GM20431 (cell line): ENCODE results near the gene ATP6V0D1.

Source experiments
- in situ Hi-C: fragments of 300-500 bp; cut with MseI, MboI; formaldehyde crosslinking; loops from one replicate; pipeline ENCODE4 v1.15.0; 2020; ENCODE audit warnings: low sequenced_read_pairs; ENCODE audit not compliant: unreplicated experiment

ATP6V0D1 gene

GRCh38 chr16:67396159-67397035 is 84.6 kb downstream of the ATP6V0D1 start:
- in situ Hi-C loops, result no loop called here

GRCh38 chr16:67395458-67396158 is 85.3 kb downstream of the ATP6V0D1 start:
- in situ Hi-C loops, result no loop called here

GRCh38 chr16:67395105-67395457 is 85.9 kb downstream of the ATP6V0D1 start:
- in situ Hi-C loops, result no loop called here

GRCh38 chr16:67394155-67395104 is 86.5 kb downstream of the ATP6V0D1 start:
- in situ Hi-C loops, result no loop called here

GRCh38 chr16:67393788-67394154 is 87.2 kb downstream of the ATP6V0D1 start:
- in situ Hi-C loops, result no loop called here

- in situ Hi-C loops, result no loop called here
Observed at GRCh38 chr16:67393111-67393787, 87.7 kb downstream of the ATP6V0D1 start, which contains the start of gene TPPP3. Gene TPPP3, minus strand, starts transcription at chr16:67393498. Its CDS starts 2,387 bp downstream, at chr16:67391111.

- in situ Hi-C loops, result no loop called here
Observed at GRCh38 chr16:67392301-67393059, 88.5 kb downstream of the ATP6V0D1 start.

GRCh38 chr16:67391424-67392300 is 89.3 kb downstream of the ATP6V0D1 start:
- in situ Hi-C loops, result no loop called here

GRCh38 chr16:67390816-67391423 is 90.0 kb downstream of the ATP6V0D1 start:
- in situ Hi-C loops, result no loop called here

- in situ Hi-C loops, result no loop called here
Observed at GRCh38 chr16:67389911-67390815, 90.8 kb downstream of the ATP6V0D1 start.

GRCh38 chr16:67388591-67388990 is 92.4 kb downstream of the ATP6V0D1 start:
- in situ Hi-C loops, result no loop called here

GRCh38 chr16:67388191-67388590 is 92.8 kb downstream of the ATP6V0D1 start:
- in situ Hi-C loops, result no loop called here
